Osteocyte (in vitro differentiated cells): Measurements from ENCODE around the gene TMED1. TPM values are rescaled to one million over a fixed set of nuclear protein-coding genes. Genes with fewer than 3 reads are reported as not detected.

ENCODE experiments used
- DNase-seq: peaks from one replicate; pipeline ENCODE4 v3.0.0; 2021; ENCODE audit warnings: mixed read lengths; ENCODE audit not compliant: unreplicated experiment; ENCODE audit errors: extremely low spot score
- H3K27ac Mint-ChIP-seq: one replicate; pipeline ENCODE4 v1.8.0; 2021; ENCODE audit warnings: mild to moderate bottlenecking, mixed read lengths; ENCODE audit not compliant: unreplicated experiment
- H3K27me3 Mint-ChIP-seq: one replicate; pipeline ENCODE4 v1.8.0; 2021; ENCODE audit warnings: mixed read lengths; ENCODE audit not compliant: unreplicated experiment
- H3K36me3 Mint-ChIP-seq: one replicate; pipeline ENCODE4 v1.8.0; 2021; ENCODE audit warnings: mixed read lengths; ENCODE audit not compliant: unreplicated experiment
- H3K4me1 Mint-ChIP-seq: one replicate; pipeline ENCODE4 v1.8.0; 2021; ENCODE audit warnings: mixed read lengths; ENCODE audit not compliant: unreplicated experiment
- H3K4me3 Mint-ChIP-seq: one replicate; pipeline ENCODE4 v1.8.0; 2021; ENCODE audit warnings: mild to moderate bottlenecking, moderate library complexity, mixed read lengths; ENCODE audit not compliant: unreplicated experiment
- H3K9me3 Mint-ChIP-seq: one replicate; pipeline ENCODE4 v1.8.0; 2021; ENCODE audit warnings: mixed read lengths; ENCODE audit not compliant: unreplicated experiment
- CTCF ChIP-seq: fragments of 200-600 bp; sonication (generic); IDR thresholded peaks from 2 replicates; pipeline ENCODE4 v1.5.0; 2021; ENCODE audit warnings: antibody characterized with exemption, mild to moderate bottlenecking, moderate library complexity
- total RNA-seq: library from RNA; stranded (reverse); gene quantifications from 2 replicates; pipeline ENCODE4 v1.2.1, GENCODE V29; 2021

TMED1 gene
- total RNA-seq, 1 donor from 2014 or later, result 35.5 TPM

GRCh38 chr19:10826231-10826630 is 9.8 kb downstream of the TMED1 start:
- Mint-ChIP-seq H3K27me3 (no peaks in the 10 kb centered on the region), H3K4me1 (no peaks in the 10 kb centered on the region), H3K36me3 (peaks cover 9% of the 10 kb centered on the region), H3K27ac (no peak overlapping the region), H3K9me3 (no peaks in the 10 kb centered on the region), H3K4me3 (no peak overlapping the region)
- TF ChIP-seq CTCF, result no peak
- no peak for DNase-seq

- Mint-ChIP-seq H3K36me3 (peaks cover 26% of the 10 kb centered on the region), H3K4me1 (peaks cover under 1% of the 10 kb centered on the region), H3K9me3 (no peaks in the 10 kb centered on the region), H3K4me3 (no peak overlapping the region), H3K27ac (no peak overlapping the region), H3K27me3 (no peaks in the 10 kb centered on the region)
- no peak for TF ChIP-seq CTCF
- no peak for DNase-seq
These were observed 12.3 kb downstream of the TMED1 start for GRCh38 chr19:10823690-10824089.

- DNase-seq, result no peak
- no peak overlapping the region for H3K27ac Mint-ChIP-seq
- H3K4me1 Mint-ChIP-seq, result peaks cover 33% of the 10 kb centered on the region
- TF ChIP-seq CTCF, result peak; percentile 32
- H3K9me3 Mint-ChIP-seq, result no peaks in the 10 kb centered on the region
- peaks cover 30% of the 10 kb centered on the region for H3K36me3 Mint-ChIP-seq
- no peak overlapping the region for H3K4me3 Mint-ChIP-seq
- no peaks in the 10 kb centered on the region for H3K27me3 Mint-ChIP-seq
These were observed 15.8 kb downstream of the TMED1 start for GRCh38 chr19:10820173-10820572.

- peaks cover 36% of the 10 kb centered on the region for H3K36me3 Mint-ChIP-seq
- H3K4me1 Mint-ChIP-seq, result peaks cover 36% of the 10 kb centered on the region
- no peak for TF ChIP-seq CTCF
- H3K9me3 Mint-ChIP-seq, result no peaks in the 10 kb centered on the region
- no peak overlapping the region for H3K27ac Mint-ChIP-seq
- DNase-seq, result no peak
- no peak overlapping the region for H3K4me3 Mint-ChIP-seq
- H3K27me3 Mint-ChIP-seq, result no peaks in the 10 kb centered on the region
These were observed 16.6 kb downstream of the TMED1 start for GRCh38 chr19:10819124-10820060.

GRCh38 chr19:10818301-10819123 is 17.5 kb downstream of the TMED1 start:
- Mint-ChIP-seq H3K9me3 (no peaks in the 10 kb centered on the region), H3K4me3 (peak overlapping the region; percentile 26), H3K27ac (peak overlapping the region; percentile 98), H3K27me3 (no peaks in the 10 kb centered on the region), H3K4me1 (peaks cover 38% of the 10 kb centered on the region), H3K36me3 (peaks cover 34% of the 10 kb centered on the region)
- DNase-seq, result no peak
- TF ChIP-seq CTCF, result no peak
